Prostate gland (tissue), 2 donors: ENCODE measurements around the gene SPNS1. TPM values are rescaled to one million over a fixed set of nuclear protein-coding genes. Genes with fewer than 3 reads are reported as not detected.

Experiments used
- DNase-seq: peaks from one replicate; pipeline ENCODE4 v3.0.0-alpha.2; 2019; ENCODE audit warnings: low spot score
- H3K27ac ChIP-seq, 2 donors: fragments of 200-600 bp; sonication (generic); 2 replicates each; pipeline ENCODE4 v1.5.1; 2017 to 2019
- H3K27me3 ChIP-seq: fragments of 200-600 bp; sonication (generic); replicated peaks from 2 replicates; pipeline ENCODE4 v1.5.1; 2019; ENCODE audit not compliant: insufficient read depth
- H3K36me3 ChIP-seq, 2 donors: fragments of 200-600 bp; sonication (generic); 1 replicate in 1 of 2; 2 replicates in 1 of 2; pipeline versions ENCODE4 v1.5.1 to v1.8.1; 2017 to 2019
- H3K4me1 ChIP-seq: fragments of 200-600 bp; sonication (generic); replicated peaks from 2 replicates; pipeline ENCODE4 v1.5.1; 2019
- H3K4me3 ChIP-seq, 2 donors: fragments of 200-600 bp; sonication (generic); 2 replicates each; pipeline ENCODE4 v1.5.1; 2017 to 2019
- H3K9me3 ChIP-seq: fragments of 200-600 bp; sonication (generic); 2 replicates; pipeline ENCODE4 v1.5.1; 2017
- CTCF ChIP-seq, 4 experiments: fragments of 200-600 bp in 2 of 4; fragments of 450-650 bp in 2 of 4; sonication (generic) in 2 of 4; IDR thresholded peaks; 1 replicate in 3 of 4; 2 replicates in 1 of 4; pipeline ENCODE4 v1.5.1; 2016 to 2019; ENCODE audit warnings: antibody characterized with exemption in 4 of 4, mild to moderate bottlenecking in 2 of 4, moderate library complexity in 2 of 4
- POLR2A ChIP-seq: fragments of 450-650 bp; IDR thresholded peaks from one replicate; pipeline ENCODE4 v1.6.1; 2016; ENCODE audit warnings: antibody characterized with exemption, mild to moderate bottlenecking
- POLR2AphosphoS5 ChIP-seq: sonication (generic); formaldehyde crosslinking; IDR thresholded peaks from one replicate; pipeline ENCODE4 v1.6.1; 2017; ENCODE audit warnings: antibody characterized with exemption
- WGBS: methylation state at CpG from one replicate; pipeline ENCODE4 v1.1.5; 2018; 5-methylcytosine and 5-hydroxymethylcytosine counted together
- intact Hi-C: fragments of 100-400 bp; cut with DNase I; formaldehyde crosslinking; loops from one replicate; pipeline ENCODE4 v1.14.2; 2022
- total RNA-seq, 2 donors: library from RNA; depleted of rRNA; stranded (reverse); fragments of >200 nt; gene quantifications; one replicate each; pipeline ENCODE4 v1.1.0, GENCODE V29; 2016

Gene SPNS1
- total RNA-seq, 2 donors from 2014 or later, result 14.8 to 57.4 TPM

- Histone ChIP-seq H3K27ac (no peak overlapping the region), H3K4me1 (no peaks in the 10 kb centered on the region), H3K36me3 (peaks cover 0 to 9% of the 10 kb centered on the region in 2 donors), H3K27me3 (no peaks in the 10 kb centered on the region), H3K4me3 (no peak overlapping the region), H3K9me3 (no peaks in the 10 kb centered on the region)
- 90% methylated on average over 10 of the region's 12 CpGs for WGBS
- no peak for DNase-seq
- TF ChIP-seq POLR2AphosphoS5 (no peak), CTCF (IDR thresholded peaks at IDR 0.05) (no peak), POLR2A (no peak)
- intact Hi-C loops, result no loop called here
These were observed 9.5 kb downstream of the SPNS1 start for GRCh38 chr16:28984091-28984490.

GRCh38 chr16:28984619-28985135, 10.1 kb downstream of the SPNS1 start, which contains the start of gene LAT:
TSS of gene LAT (plus strand) at chr16:28985052. CDS start at chr16:28985418, 366 bp downstream.
- H3K36me3 ChIP-seq, result peaks cover 0 to 9% of the 10 kb centered on the region in 2 donors

GRCh38 chr16:28985211-28986041, 10.8 kb downstream of the SPNS1 start:
- Histone ChIP-seq H3K36me3 (peaks cover 0 to 9% of the 10 kb centered on the region in 2 donors), H3K27me3 (no peaks in the 10 kb centered on the region), H3K27ac (no peak overlapping the region), H3K4me1 (no peaks in the 10 kb centered on the region), H3K9me3 (no peaks in the 10 kb centered on the region), H3K4me3 (no peak overlapping the region)
- WGBS, result 93% methylated on average over 17 of the region's 19 CpGs
- TF ChIP-seq POLR2AphosphoS5 (no peak), POLR2A (no peak), CTCF (IDR thresholded peaks at IDR 0.05) (no peak)
- intact Hi-C loops, result no loop called here
- DNase-seq, result no peak

More at GRCh38 chr16:28984619-28985135, 10.1 kb downstream of the SPNS1 start, which contains the start of gene LAT:
- 74% methylated on average over 7 of the region's 24 CpGs for WGBS
- intact Hi-C loops, result no loop called here
- Histone ChIP-seq H3K9me3 (no peaks in the 10 kb centered on the region), H3K27me3 (no peaks in the 10 kb centered on the region), H3K4me3 (no peak within 1 kb of the TSS), H3K4me1 (no peaks in the 10 kb centered on the region), H3K27ac (no peak within 1 kb of the TSS)
- TF ChIP-seq POLR2A (no peak), CTCF (IDR thresholded peaks at IDR 0.05) (no peak), POLR2AphosphoS5 (no peak)
- no peak for DNase-seq

- no peak for DNase-seq
- no peaks in the 10 kb centered on the region for H3K4me1 ChIP-seq
- TF ChIP-seq CTCF (IDR thresholded peaks at IDR 0.05), result no peak
- no peak for TF ChIP-seq POLR2AphosphoS5
- no peak for TF ChIP-seq POLR2A
- no peaks in the 10 kb centered on the region for H3K27me3 ChIP-seq
- WGBS, result 93% methylated on average over 9 of the region's 9 CpGs
- intact Hi-C loops, result no loop called here
- H3K9me3 ChIP-seq, result no peaks in the 10 kb centered on the region
- no peak overlapping the region for H3K4me3 ChIP-seq
- H3K27ac ChIP-seq, result no peak overlapping the region
- H3K36me3 ChIP-seq, result peaks cover 0 to 9% of the 10 kb centered on the region in 2 donors
These were observed 11.5 kb downstream of the SPNS1 start for GRCh38 chr16:28986046-28986445.
